WTC11 (cell line): ENCODE results near the gene STK32C. TPM values are rescaled to one million over a fixed set of nuclear protein-coding genes. Genes with fewer than 3 reads are reported as not detected.

Experiments
- ATAC-seq: fragments of 200-7000 bp; cut with Tn5 transposase; 2 replicates; pipeline ENCODE4 v1.10.0; 2021; ENCODE audit warnings: mild to moderate bottlenecking, moderate library complexity
- CTCF ChIA-PET: fragments of 300-600 bp; sonication (Branson Sonifier 250); formaldehyde crosslinking; loops from one replicate; lab custom pipeline; 2021; ENCODE audit warnings: antibody characterized with exemption; lab: Charles Lee
- POLR2A ChIA-PET: fragments of 350-600 bp; sonication (Branson Sonifier 250); formaldehyde crosslinking; loops from one replicate; lab custom pipeline; 2021; ENCODE audit warnings: antibody characterized with exemption; lab: Charles Lee
- DNase-seq: peaks from one replicate; pipeline ENCODE4 v3.0.0; 2021; ENCODE audit warnings: low spot score
- H3K27ac Mint-ChIP-seq: 2 replicates; pipeline ENCODE4 v1.8.0; 2021; ENCODE audit warnings: mixed read lengths
- H3K27me3 Mint-ChIP-seq: 2 replicates; pipeline ENCODE4 v1.8.0; 2021; ENCODE audit warnings: low read depth, mild to moderate bottlenecking, moderate library complexity, mixed read lengths
- H3K36me3 Mint-ChIP-seq: 2 replicates; pipeline ENCODE4 v1.8.0; 2021; ENCODE audit warnings: mixed read lengths
- H3K4me1 Mint-ChIP-seq: 2 replicates; pipeline ENCODE4 v1.8.0; 2022; ENCODE audit warnings: mixed read lengths
- H3K4me3 Mint-ChIP-seq: 2 replicates; pipeline ENCODE4 v1.8.0; 2021; ENCODE audit warnings: mild to moderate bottlenecking, moderate library complexity, mixed read lengths
- H3K9me3 Mint-ChIP-seq: 2 replicates; pipeline ENCODE4 v1.8.0; 2021; ENCODE audit warnings: mixed read lengths
- ARID4B ChIP-seq: sonication (generic); formaldehyde crosslinking; IDR thresholded peaks from 2 replicates; pipeline ENCODE4 v1.8.0; 2023; ENCODE audit warnings: missing genetic modification reagents, mild to moderate bottlenecking, borderline replicate concordance
- CREB1 ChIP-seq: sonication (generic); formaldehyde crosslinking; IDR thresholded peaks from 2 replicates; pipeline ENCODE4 v1.8.0; 2023; ENCODE audit warnings: mild to moderate bottlenecking, missing genetic modification reagents
- ESRRA ChIP-seq: sonication (generic); formaldehyde crosslinking; IDR thresholded peaks from 2 replicates; pipeline ENCODE4 v1.8.1; 2022; ENCODE audit warnings: mild to moderate bottlenecking, missing genetic modification reagents, borderline replicate concordance
- FOXK1 ChIP-seq: sonication (generic); formaldehyde crosslinking; IDR thresholded peaks from 2 replicates; pipeline ENCODE4 v1.8.0; 2022; ENCODE audit warnings: mild to moderate bottlenecking, moderate library complexity, missing genetic modification reagents
- MYBL2 ChIP-seq: sonication (generic); formaldehyde crosslinking; IDR thresholded peaks from 2 replicates; pipeline ENCODE4 v1.8.1; 2023; ENCODE audit warnings: mild to moderate bottlenecking, moderate library complexity, missing genetic modification reagents
- PRDM15 ChIP-seq: sonication (generic); formaldehyde crosslinking; IDR thresholded peaks from 2 replicates; pipeline ENCODE4 v1.8.0; 2022; ENCODE audit warnings: missing genetic modification reagents
- SMAD3 ChIP-seq: sonication (generic); formaldehyde crosslinking; IDR thresholded peaks from 2 replicates; pipeline ENCODE4 v1.8.0; 2022; ENCODE audit warnings: missing genetic modification reagents, mild to moderate bottlenecking, borderline replicate concordance
- SMAD4 ChIP-seq: sonication (generic); formaldehyde crosslinking; IDR thresholded peaks from 2 replicates; pipeline ENCODE4 v1.8.0; 2022; ENCODE audit warnings: mild to moderate bottlenecking, missing genetic modification reagents
- SOX15 ChIP-seq: fragments of 250-450 bp; sonication (Bioruptor Pico); IDR thresholded peaks from 2 replicates; pipeline ENCODE4 v1.9.0; 2021; ENCODE audit warnings: mild to moderate bottlenecking
- TEAD4 ChIP-seq: sonication (generic); formaldehyde crosslinking; IDR thresholded peaks from 2 replicates; pipeline ENCODE4 v1.8.0; 2022; ENCODE audit warnings: mild to moderate bottlenecking, missing genetic modification reagents
- ZNF232 ChIP-seq: sonication (generic); formaldehyde crosslinking; IDR thresholded peaks from 2 replicates; pipeline ENCODE4 v1.8.0; 2022; ENCODE audit warnings: mild to moderate bottlenecking, missing genetic modification reagents
- ZNF317 ChIP-seq: sonication (generic); formaldehyde crosslinking; IDR thresholded peaks from 2 replicates; pipeline ENCODE4 v1.8.1; 2023; ENCODE audit warnings: low read depth, mild to moderate bottlenecking, moderate library complexity, missing genetic modification reagents, borderline replicate concordance
- ZNF396 ChIP-seq: fragments of 250-450 bp; sonication (Bioruptor Pico); IDR thresholded peaks from 2 replicates; pipeline ENCODE4 v1.8.0; 2021; ENCODE audit warnings: mild to moderate bottlenecking, moderate library complexity, borderline replicate concordance
- ZNF416 ChIP-seq: fragments of 250-450 bp; sonication (Bioruptor Pico); IDR thresholded peaks from 2 replicates; pipeline ENCODE4 v1.9.0; 2021; ENCODE audit warnings: mild to moderate bottlenecking, inconsistent platforms
- ZNF671 ChIP-seq: fragments of 250-450 bp; sonication (Bioruptor Pico); IDR thresholded peaks from 2 replicates; pipeline ENCODE4 v1.8.0; 2021; ENCODE audit warnings: mild to moderate bottlenecking
- total RNA-seq: library from RNA; stranded (reverse); gene quantifications from 3 replicates; pipeline ENCODE4 v1.2.3, GENCODE V29; 2021
- TF ChIP-seq, protein P1 (sequence below): sonication (generic); formaldehyde crosslinking; IDR thresholded peaks from 2 replicates; pipeline ENCODE4 v1.8.0; 2022; ENCODE audit warnings: mild to moderate bottlenecking, missing genetic modification reagents
- TF ChIP-seq, protein P2 (sequence below): sonication (generic); formaldehyde crosslinking; IDR thresholded peaks from 2 replicates; pipeline ENCODE4 v1.8.1; 2023; ENCODE audit warnings: mild to moderate bottlenecking, missing genetic modification reagents, moderate library complexity
- TF ChIP-seq, protein P3 (sequence below): sonication (generic); formaldehyde crosslinking; IDR thresholded peaks from 2 replicates; pipeline ENCODE4 v1.8.1; 2023; ENCODE audit warnings: mild to moderate bottlenecking, missing genetic modification reagents, moderate library complexity
- TF ChIP-seq, protein P4 (sequence below): sonication (generic); formaldehyde crosslinking; IDR thresholded peaks from 2 replicates; pipeline ENCODE4 v1.8.1; 2022; ENCODE audit warnings: low read depth, missing genetic modification reagents, borderline replicate concordance

The STK32C gene
- total RNA-seq, 1 experiment from 2014 or later: 20.7 TPM

DNA sequence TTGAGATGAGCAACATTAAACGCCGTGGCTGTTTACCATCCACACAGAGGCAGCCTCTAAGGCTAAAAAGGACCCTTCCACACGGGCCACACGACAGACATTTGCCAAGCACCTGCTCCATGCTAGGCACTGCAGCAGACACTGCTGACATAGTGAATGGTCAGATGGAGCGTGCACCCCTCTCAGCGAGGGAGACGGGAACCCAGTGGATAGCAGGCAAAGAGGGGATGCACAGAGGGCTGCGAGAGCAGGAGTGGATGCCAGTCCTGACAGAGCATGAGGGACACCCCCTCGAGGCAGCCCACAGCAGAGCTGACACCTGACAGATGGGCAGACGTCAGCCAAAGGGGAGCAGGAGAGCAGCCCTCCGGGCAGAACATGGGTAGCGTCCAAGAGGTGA is 5.6 kb upstream of the STK32C start (continued):
- TF ChIP-seq PRDM15 (no peak), TEAD4 (CRISPR knock-in tag) (no peak), SMAD3 (CRISPR knock-in tag) (no peak), SMAD4 (no peak)

GRCh38 chr10:132311338-132311939 is 3.7 kb upstream of the STK32C start:
- Mint-ChIP-seq H3K4me3 (no peak overlapping the region), H3K4me1 (peaks cover 13% of the 10 kb centered on the region), H3K27ac (no peak overlapping the region), H3K36me3 (peaks cover 5% of the 10 kb centered on the region), H3K27me3 (peaks cover 47% of the 10 kb centered on the region), H3K9me3 (peaks cover 19% of the 10 kb centered on the region)
- DNase-seq (no peak), ATAC-seq (peak; percentile 14; the same call in 1 of the 2 replicates)
- CTCF ChIA-PET: interaction anchor here (0.9 kb wide), 1 partner anchor 37 kb away, joined by 3 read pairs; no protein-coding TSS in a partner anchor
- TF ChIP-seq, protein P1, sequence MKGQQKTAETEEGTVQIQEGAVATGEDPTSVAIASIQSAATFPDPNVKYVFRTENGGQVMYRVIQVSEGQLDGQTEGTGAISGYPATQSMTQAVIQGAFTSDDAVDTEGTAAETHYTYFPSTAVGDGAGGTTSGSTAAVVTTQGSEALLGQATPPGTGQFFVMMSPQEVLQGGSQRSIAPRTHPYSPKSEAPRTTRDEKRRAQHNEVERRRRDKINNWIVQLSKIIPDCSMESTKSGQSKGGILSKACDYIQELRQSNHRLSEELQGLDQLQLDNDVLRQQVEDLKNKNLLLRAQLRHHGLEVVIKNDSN (CRISPR knock-in tag): peak; percentile 67
- TF ChIP-seq ZNF396: no peak
- TF ChIP-seq, protein P2, sequence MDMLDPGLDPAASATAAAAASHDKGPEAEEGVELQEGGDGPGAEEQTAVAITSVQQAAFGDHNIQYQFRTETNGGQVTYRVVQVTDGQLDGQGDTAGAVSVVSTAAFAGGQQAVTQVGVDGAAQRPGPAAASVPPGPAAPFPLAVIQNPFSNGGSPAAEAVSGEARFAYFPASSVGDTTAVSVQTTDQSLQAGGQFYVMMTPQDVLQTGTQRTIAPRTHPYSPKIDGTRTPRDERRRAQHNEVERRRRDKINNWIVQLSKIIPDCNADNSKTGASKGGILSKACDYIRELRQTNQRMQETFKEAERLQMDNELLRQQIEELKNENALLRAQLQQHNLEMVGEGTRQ (CRISPR knock-in tag): peak; percentile 74
- POLR2A ChIA-PET: no interaction called here

DNA sequence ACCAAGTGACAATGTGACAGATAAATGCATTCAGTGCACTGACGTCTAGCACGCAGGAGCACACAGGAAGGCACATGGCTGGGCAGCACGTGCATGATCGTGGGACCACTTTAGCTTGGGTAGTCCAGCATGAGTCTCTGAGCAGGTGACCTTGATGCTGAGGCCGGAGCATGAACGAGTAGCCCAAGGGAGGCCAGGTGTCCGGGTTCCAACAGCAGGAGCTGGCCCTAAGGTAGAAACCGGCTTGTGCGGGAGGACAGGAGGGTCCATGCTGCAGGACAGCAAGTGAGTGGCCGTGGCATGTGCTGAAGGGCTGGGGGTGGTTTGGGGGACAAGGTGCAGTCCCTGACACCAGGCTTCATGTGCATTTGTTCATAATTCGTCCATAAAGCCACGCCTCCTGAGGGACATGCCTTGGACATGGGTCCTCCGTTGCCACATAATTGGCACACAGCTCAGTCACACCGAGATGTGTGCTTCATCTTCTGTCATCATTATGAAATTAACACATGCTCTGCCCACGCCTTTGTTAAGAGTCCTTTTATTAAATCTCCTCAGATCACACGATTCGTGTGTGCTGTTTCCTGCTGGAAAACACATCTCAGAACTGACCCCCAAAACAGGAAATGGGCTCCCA is 3.1 kb upstream of the STK32C start:
- DNase-seq (no peak), ATAC-seq (no peak)
- Mint-ChIP-seq H3K4me1 (peaks cover 13% of the 10 kb centered on the region), H3K36me3 (peaks cover 11% of the 10 kb centered on the region), H3K9me3 (peaks cover 25% of the 10 kb centered on the region), H3K4me3 (no peak overlapping the region), H3K27me3 (peaks cover 54% of the 10 kb centered on the region), H3K27ac (no peak overlapping the region)
- ChIA-PET POLR2A (no interaction called here), CTCF (interaction anchor here (0.6 kb wide), 1 partner anchor 37 kb away, joined by 3 read pairs; no protein-coding TSS in a partner anchor)
- TF ChIP-seq, protein P3, sequence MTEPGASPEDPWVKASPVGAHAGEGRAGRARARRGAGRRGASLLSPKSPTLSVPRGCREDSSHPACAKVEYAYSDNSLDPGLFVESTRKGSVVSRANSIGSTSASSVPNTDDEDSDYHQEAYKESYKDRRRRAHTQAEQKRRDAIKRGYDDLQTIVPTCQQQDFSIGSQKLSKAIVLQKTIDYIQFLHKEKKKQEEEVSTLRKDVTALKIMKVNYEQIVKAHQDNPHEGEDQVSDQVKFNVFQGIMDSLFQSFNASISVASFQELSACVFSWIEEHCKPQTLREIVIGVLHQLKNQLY: no peak
- TF ChIP-seq MYBL2 (CRISPR knock-in tag): no peak
- no peak for TF ChIP-seq SOX15
- TF ChIP-seq CREB1 (CRISPR knock-in tag): no peak
- TF ChIP-seq FOXK1 (CRISPR knock-in tag): no peak
- no peak for TF ChIP-seq SMAD3 (CRISPR knock-in tag)
- no peak for TF ChIP-seq TEAD4 (CRISPR knock-in tag)
- no peak for TF ChIP-seq ZNF317 (CRISPR knock-in tag)
- no peak for TF ChIP-seq ZNF671
- no peak for TF ChIP-seq ZNF416
- no peak for TF ChIP-seq ARID4B
- TF ChIP-seq, protein P4, sequence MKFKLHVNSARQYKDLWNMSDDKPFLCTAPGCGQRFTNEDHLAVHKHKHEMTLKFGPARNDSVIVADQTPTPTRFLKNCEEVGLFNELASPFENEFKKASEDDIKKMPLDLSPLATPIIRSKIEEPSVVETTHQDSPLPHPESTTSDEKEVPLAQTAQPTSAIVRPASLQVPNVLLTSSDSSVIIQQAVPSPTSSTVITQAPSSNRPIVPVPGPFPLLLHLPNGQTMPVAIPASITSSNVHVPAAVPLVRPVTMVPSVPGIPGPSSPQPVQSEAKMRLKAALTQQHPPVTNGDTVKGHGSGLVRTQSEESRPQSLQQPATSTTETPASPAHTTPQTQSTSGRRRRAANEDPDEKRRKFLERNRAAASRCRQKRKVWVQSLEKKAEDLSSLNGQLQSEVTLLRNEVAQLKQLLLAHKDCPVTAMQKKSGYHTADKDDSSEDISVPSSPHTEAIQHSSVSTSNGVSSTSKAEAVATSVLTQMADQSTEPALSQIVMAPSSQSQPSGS (CRISPR knock-in tag): no peak
- no peak for TF ChIP-seq ESRRA (CRISPR knock-in tag)
- TF ChIP-seq ZNF232 (CRISPR knock-in tag): no peak
